T-helper 1 cell treated with Interleukin-12 subunit alpha and Interleukin-12 subunit beta and Interleukin-4 antibody, amounts not matched to agents 30 ng/mL and 1 ng/mL, for 36 hours (primary cell): ENCODE results near the gene SEPTIN1. TPM values are rescaled to one million over a fixed set of nuclear protein-coding genes. Genes with fewer than 3 reads are reported as not detected.

Experiments
- intact Hi-C: fragments of 100-400 bp; cut with micrococcal nuclease; formaldehyde crosslinking; loops from one replicate; pipeline ENCODE4 v1.15.1; 2024
- total RNA-seq: library from RNA; stranded (reverse); gene quantifications from 2 replicates; pipeline ENCODE4 v1.2.3, GENCODE V29; 2022

SEPTIN1 gene
- total RNA-seq, 1 donor from 2014 or later = 355 TPM

DNA sequence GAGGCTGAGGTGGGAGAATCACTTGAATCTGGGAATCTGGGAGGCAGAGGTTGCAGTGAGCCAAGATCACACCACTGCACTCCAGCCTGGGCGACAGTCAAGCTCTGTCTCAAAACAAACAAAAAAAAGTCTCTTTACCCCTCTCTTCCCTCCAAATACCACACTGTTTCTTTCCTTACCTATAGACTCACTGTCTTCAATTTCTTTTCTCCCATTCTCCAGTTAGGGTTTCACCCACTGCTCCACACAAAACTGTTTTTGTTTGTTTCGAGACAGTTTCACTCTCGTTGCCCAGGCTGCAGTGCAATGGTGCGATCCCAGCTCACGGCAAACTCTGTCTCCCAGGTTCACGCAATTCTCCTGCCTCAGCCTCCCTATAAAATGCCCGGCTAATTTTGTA, 21.2 kb downstream of the SEPTIN1 start:
- intact Hi-C loops = no loop called here

DNA sequence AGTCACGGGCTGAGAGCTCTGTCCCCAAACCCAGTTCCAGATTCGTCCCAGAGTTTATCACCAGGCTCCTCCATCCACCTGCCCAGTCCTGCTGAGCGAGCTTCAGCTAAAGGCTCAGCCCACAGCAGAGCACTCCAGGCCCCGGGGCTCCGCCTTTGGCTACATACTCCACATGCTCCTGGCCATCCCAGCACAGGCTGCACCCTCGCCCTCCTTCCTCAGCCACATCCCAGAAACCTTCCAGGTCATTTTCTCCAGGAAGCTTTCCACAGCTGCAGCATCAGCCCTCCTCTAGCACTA, 22.5 kb downstream of the SEPTIN1 start:
- intact Hi-C loops = loop anchor here (5.0 kb wide), 1 partner anchor 293 kb away; the partner anchor contains the start of gene ALDOA

DNA sequence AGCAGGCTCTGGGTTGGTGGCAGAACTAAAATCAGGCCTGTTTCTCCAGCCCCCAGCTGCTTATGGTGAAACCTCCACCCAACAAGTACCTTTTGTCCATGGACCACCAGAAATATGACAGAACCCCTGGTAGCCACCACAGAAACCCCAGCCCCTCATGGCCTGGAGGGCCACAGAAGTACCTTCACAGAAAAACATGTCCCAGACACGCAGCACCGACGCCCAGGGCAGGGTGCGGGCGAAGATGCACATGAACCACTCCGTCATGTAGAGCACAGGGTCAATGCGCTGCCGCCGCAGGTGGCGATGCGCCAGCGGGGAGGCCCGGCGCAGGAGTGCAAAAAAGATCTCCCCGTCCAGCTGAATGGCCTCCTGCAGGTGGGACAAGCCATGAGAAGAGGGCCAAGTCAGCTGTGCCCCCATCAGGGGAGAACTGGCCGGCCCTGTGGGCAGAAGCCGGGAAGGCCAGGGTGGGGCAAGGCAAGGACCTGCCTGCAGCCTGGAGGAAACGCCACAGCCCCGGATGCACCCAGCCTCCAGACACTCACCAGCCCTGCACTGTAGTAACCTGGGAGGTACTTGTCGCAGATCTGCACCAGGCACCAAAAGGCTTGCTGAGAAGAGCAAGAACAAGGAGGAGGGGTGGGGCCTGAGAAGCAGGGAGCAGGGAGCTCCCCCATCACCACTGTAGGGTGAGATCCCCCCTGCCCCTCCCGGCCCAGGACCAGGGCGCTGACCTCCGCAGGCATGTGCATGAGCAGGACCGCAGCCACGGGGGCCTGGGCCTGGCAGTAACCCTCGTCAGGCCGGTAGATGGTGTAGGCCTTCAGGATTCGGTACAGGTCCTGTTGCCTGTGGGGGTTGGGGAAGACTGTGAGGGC, 23.1 kb downstream of the SEPTIN1 start:
- intact Hi-C loops = loop anchor here (5.0 kb wide), 1 partner anchor 292 kb away; the partner anchor contains the start of gene ALDOA

DNA sequence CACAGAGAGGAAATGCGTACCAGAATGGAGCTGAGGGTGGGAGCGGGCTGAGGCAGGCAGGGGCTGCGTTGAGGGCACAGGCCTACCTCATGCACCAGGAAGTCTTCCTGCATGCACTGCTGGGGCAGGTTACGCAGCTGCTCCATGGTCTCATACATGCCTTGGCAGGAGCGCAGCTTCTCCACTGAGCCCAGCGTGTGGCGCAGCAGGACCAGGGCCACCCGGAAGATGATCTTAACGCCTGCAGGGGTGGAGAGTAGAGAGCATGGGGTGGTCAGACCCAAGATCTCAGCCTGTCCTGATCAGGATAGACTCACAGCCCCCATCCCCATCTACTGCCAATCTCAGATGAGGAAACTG, 23.8 kb downstream of the SEPTIN1 start:
- intact Hi-C loops = loop anchor here (5.0 kb wide), 1 partner anchor 291 kb away; the partner anchor contains the start of gene ALDOA

DNA sequence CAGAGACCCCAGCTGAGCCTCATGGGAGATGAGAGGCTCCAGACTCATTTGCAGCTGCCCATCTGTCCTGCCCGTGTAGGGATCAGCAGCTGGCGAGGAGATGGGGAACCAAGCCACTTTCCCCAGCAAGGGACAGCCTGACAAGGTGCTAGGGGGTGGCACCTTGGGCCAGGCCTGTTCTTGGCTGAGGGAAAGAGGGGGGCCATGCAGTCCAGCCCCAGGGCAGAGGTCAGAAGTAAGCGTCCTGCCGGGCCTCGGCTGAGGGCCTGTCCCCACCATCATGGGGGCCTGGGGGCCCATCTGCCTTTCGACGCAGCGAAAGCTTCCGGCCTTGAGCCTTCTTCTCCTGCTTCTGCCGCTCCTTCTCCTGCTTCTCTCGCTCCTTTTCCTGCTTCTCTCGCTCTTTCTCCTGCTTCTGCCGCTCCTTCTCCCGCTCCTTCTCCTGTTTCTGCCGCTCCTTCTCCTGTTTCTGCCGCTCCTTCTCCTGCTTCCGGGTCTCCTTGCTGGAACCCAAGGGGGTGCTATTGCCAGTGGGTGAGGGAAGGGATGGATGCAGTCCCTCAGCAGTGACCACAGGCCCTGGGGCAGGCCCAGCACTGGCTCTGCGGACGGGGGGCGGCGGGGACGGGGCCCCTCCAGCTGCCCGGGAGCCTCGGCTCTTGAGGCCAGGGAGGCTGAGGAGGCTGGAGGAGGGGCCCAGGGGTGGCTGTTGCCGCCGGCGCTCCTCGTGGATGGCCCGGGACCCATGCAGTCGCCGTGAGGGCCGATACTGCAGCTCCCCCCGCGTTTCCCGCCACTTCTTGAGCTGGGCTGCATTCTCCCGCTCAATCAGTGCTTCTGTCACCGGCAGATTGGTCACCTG, 24.4 kb downstream of the SEPTIN1 start:
- intact Hi-C loops = loop anchor here (5.0 kb wide), 1 partner anchor 291 kb away; the partner anchor contains the start of gene ALDOA

DNA sequence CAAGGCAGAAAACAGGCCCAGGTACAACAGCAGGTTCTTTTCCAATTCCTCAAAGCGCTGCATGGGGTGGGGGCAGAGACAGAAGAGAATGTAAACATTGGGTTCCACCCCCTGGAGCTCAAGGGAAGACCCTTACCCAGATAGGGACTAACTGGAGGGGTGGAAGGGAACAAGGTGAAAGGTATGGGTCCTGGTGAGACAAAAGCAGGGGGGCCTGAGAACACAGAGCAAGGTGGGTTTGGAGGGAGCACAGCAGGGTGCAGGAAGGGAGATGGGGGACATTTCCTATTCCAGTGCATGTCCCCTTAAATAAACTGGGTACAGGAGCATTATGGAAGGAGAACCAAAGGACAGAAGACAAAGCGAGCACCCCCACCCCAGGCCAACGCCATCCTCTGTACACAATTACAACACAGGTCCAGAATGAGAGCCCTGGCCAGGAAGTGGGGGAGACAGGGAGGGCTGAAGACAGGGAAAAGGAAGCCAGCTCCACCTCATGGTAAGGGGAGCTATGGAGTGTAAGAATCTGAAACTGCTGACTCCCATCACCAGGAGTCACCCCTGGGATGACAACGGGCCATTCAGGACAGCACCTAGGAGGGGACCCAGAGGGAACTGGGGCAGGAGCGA, 25.2 kb downstream of the SEPTIN1 start:
- intact Hi-C loops = loop anchor here (5.0 kb wide), 1 partner anchor 290 kb away; the partner anchor contains the start of gene ALDOA

DNA sequence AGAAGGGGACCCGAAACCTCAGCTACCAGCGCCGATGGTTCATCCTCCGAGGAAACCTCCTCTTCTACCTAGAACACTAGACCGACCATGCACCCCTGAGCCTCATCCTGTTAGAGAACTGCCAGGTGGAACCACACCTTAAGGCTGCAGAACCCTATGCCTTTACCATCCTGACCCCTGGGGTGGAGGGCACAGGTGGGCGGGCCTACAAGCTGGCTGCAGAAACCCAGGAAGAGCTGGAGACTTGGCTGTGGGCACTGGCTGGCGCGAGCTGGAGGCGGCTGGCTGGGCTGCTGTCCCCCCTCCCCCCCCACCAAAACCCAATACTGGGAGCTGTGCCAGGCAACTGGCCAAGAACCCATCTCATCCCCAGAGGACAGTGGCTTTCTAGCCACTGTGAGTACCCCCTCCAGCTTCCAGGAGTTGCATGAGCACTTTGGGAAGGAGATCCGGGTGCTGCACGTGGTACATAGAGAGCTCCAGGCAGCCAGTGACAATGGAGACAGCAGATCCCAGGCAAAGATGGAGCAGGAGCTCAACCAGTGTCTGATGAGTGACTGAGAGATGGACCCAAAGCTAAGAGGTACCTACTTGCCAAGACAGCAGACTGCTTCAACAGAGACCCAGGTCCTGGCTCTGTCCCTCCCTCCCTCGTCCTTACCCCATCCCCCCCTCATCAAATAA, 25.8 kb downstream of the SEPTIN1 start:
- intact Hi-C loops = loop anchor here (5.0 kb wide), 1 partner anchor 289 kb away; the partner anchor contains the start of gene ALDOA

DNA sequence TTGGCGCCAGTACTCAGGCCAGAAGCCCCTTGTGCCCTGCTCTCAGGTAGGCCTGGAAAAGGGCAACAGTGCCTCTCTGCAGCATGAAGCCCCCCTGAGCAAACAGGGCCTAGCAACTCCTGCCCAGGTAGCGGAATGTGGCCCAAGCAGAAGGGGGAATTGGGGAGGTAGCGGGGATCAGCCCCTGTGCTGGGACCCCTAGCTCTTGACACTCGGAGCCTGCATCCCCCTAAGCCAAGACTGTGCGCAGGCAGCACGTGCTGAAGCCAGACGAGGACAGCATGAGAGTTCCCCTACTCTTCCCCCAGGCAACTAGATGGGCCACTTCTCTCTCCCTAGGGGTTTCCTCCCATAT, 26.4 kb downstream of the SEPTIN1 start:
- intact Hi-C loops = loop anchor here (1.0 to 5.0 kb wide), 5 partner anchors 14 to 289 kb away; partner anchors contain the start of genes ALDOA and TBC1D10B

DNA sequence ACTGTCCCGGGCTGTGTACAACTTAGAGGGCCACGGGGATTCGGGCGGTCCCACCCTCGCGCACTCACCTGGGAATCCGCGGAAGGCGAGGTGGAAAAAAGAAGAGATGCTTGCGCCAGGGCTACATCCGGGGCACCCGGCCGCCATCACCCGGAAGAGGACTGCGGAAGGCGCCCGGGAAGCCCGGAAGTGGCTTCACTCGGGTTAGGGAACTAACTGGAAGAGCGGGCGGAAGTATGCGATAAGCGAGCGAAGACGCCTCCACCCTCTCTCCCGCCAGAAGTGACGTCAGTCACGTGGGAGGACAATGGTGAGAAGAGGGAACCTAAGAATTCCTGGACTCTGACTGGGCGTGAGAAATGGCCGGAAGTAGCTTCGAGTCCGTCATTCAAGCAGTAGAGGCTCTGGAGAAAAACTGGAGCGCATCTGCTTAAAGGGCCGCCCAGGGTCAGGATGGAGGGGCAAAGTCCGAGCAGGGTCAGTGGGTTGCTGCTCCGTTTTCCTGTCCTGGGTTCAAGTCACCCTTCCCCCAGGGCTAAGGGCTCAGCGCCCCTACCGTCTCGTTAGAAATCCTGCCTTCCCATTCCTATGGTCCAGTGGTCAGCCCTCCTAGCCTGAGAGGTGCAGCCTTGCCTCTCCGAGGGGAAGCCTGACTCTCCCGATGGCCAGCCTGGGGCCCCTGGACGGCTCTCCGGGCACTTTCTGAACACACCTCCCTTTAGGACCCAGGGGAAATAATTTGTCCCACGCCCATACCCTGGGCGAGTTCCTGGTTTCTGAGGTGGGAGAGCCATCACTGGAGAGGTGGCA, 27.0 kb downstream of the SEPTIN1 start, which contains the start of gene CD2BP2:
Gene CD2BP2 (minus strand): TSS at position 165 of the 810 bp plus-strand sequence. CDS start 627 bp downstream, outside the sequence.
- intact Hi-C loops = loop anchor here (1.0 to 5.0 kb wide), 5 partner anchors 15 to 288 kb away; partner anchors contain the start of genes ALDOA and TBC1D10B

DNA sequence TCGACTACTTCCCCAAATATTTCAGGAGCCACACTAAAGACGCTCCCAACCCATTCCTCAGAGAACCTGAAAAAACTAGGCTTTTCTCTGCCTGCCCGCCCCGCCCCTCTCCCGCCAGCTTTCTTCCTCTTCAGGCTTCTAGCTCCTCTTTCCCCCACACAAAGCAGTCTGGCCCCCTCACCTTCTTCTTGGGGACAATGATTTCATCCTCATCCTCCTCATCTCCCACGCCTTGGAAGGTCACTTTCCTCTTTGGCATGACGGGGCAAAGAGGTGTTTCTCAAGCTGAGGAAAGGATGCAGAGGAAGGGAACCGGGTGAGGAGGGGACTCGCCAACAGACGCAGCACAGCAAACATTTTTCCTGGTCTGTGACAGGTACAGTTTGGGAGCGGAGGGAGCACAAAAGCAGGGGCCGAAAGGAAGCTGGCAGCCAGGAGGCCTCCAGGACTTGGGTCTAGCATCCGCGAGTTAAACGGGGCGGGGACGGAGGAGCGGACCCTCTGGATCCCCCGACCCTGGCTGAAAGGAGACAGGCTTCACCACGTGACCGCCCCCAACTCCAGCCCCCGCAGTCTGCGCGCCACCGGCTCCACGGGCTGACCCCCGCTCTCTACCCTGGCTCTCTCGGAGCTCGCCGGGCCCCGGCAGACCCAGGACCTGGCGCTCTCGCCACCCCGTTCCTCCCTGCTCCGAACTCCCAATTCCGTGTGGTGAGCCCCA, 27.8 kb downstream of the SEPTIN1 start:
- intact Hi-C loops = loop anchor here (1.0 to 5.0 kb wide), 5 partner anchors 16 to 287 kb away; partner anchors contain the start of genes ALDOA and TBC1D10B

DNA sequence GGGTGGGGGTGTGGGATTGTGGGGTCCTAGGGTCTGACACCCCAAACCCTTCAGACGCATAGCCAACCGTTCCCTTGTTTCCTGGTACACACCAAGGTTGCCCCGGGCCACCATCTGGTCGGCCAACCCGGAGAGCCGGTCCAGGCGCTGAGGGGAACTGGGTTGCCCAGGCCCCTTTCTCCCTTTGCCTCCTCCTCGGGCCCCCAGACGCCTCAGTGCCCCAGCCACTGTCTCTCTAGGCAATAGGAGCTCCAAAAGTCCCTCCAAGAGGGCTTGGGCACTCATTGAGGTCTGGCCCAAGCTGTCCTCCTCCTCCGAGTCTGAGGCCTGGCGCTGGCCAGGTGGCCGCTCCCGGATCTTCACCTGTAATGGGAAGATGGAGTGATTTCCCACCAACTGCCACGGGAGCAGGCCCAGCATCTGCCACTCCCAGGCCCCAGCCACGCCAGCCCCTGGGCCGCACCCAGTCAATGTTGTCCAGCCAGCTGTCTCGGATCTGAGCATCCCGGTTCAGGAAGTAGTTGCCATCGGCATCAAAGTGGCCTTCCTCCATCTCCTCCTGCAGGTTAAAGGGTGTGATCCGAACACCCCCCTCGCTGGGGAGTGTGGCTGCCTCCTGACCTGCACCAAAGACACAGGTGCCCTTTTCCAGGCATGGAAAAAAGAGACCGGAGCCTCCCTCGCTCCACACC, 28.8 kb downstream of the SEPTIN1 start:
- intact Hi-C loops = loop anchor here (2.0 kb wide), 1 partner anchor 55 kb away; no protein-coding TSS in a partner anchor

DNA sequence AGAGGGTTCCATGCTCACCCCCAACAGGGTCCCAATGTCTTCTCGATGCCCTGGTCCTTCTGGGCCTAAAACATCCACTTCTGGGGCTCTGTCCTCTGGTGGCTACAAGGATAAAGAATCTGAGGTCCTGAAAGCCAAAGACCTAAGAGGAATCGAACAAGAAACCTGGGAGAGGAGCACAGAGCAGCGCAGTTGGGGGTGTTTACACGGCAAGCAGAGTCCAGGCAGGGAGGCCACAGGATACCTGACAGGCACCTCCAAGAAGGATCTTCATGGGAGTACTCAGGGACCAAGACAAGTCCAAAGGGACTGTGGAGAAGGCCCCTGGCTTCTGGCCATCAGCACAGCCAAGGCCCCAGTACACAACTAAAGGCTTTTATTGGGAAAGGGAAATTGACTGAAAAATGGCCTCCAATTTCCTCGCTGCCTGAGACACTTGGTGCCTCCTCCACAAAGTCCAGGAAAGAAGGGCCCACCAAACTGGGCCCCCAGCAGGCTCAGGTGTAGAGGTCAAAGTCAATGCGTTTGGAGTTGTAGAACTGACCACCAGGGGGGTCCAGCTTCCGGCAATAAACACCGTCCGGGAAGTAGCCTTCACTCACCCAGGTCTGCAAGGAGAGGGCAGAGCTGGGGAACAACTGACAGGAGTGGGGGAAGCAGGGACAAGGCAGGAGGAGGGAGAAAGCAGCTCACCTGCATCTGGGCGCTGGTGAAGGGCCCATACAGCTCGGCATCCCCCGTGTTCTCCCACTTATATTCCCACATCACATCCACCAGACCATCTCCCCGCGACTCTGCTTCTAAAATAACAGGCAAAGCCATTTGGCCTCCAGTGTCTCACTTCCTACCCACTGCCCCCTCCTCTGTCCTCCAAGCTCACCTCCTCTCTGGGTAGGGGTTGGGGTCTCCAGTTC, 29.6 kb downstream of the SEPTIN1 start:
- intact Hi-C loops = no loop called here

DNA sequence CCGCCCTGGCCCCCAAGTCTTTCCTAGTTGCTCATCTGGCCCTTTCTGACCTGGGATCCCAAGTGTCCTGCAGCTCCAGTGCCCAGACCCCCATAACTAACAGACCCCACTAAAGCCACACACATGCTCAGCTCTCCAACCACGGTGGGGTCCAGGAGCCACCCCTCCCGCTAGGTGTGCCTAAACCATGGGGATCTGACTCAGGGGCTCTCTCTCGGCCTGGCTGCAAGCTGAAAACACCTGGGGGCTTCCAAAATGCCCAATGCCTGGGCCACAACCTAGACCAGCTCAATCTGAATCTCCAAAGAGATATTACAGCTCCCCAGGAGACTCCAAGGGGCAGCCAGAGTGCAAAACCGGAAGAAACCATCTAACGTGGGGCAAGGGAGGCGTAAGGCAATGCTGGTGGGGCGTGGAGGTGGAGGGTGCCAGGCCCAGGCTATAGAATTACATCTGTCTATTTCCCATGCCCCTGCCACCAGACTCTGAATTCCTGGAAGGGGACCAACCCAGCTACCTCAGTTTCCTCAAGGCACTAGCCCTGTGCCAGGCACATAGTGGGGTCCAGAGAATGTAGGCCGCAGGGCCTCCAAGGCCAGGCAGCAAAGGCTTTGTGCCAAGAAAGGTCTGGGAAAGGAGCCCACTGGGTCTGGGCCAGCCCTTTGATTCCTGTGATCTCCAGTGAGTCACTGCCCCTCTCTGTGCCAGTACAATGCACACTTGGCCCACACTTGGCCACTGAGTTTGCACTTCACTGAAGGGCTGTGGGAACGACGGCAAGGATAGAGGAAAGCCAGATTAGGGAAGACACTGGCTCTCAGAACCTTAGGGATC, 30.6 kb downstream of the SEPTIN1 start:
- intact Hi-C loops = no loop called here

DNA sequence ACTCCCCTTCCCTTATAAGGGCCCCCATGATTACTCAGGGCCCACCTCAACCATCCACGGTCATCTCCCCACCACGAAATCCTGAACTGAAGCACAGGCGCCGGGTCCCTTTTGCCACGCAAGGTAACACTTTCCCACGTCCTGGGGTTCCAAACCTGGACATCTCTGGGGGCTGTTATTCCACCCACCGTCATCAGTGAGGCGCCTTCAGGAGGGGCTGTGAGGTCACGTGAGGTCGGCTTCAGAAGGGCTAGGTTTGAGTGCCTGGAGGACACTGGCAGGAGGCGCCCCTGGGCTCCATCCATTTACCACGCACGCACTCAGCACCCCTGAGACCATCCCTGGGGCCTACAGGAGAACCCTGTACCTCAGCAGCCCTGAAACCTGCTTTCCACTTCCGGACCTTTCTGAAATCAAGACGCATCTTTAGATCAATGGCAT, 31.3 kb downstream of the SEPTIN1 start:
- intact Hi-C loops = no loop called here

DNA sequence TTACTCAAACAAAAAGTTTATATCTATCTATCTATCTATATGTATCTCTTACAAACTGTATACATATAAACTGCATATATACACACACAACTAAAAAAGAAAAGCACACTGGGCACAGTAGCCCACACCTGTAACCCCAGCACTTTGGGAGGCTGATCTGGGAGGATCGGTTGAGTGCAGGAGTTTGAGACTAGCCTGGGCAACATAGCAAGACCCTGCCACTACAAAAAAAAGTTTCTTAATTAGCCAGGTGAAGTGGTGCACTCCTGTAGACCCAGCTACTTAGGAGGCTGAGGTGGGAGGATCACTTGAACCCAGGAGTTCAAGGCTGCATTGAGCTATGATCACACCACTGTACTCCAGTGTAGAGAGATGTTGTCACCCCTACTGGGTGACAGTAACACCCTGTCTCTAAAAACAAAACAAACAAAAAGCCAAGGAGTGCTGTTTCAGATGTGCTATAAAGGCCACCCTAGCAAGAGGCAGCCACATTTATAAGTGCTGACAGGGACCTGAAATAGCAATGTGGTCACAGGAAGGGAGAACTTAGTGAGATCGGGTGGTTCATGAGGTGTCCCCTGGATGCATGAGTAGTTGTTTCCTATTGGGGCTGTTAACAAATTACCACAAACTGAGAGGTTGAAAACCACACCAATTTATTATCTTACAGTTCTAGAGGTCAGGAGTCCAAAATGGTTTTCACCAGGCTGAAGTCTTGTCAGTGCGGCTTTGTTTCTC, 32.1 kb downstream of the SEPTIN1 start:
- intact Hi-C loops = no loop called here

DNA sequence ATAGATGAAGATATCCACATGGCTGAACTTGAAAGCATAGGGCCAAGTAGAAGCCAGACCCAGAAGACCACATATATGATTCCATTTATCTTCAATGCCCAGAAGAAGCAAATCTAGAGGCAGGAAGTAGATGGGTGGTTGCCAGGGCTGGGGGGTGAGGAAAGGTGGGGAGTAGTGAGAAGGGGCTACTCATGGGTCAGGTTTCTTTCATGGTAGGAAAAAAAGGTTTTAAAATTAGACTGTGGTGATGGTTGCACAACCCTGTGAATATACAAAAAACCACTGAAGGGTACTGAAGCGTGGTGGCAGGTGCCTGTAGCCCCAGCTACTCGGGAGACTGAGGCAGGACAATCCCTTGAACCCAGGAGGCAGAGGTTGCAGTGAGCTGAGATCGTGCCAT, 32.7 kb downstream of the SEPTIN1 start:
- intact Hi-C loops = no loop called here
